HFFc6 (cell line): Measurements from ENCODE around the gene UQCC5. TPM values are rescaled to one million over a fixed set of nuclear protein-coding genes. Genes with fewer than 3 reads are reported as not detected.

Experiments used
- DNase-seq: peaks from one replicate; pipeline ENCODE4 v3.0.0-alpha.2; 2018
- H3K27ac Mint-ChIP-seq: 2 replicates; pipeline ENCODE4 v1.8.0; 2020; ENCODE audit warnings: mild to moderate bottlenecking, mixed read lengths
- H3K27me3 Mint-ChIP-seq: 2 replicates; pipeline ENCODE4 v1.8.0; 2021; ENCODE audit warnings: mild to moderate bottlenecking, moderate library complexity, mixed read lengths; ENCODE audit not compliant: insufficient read depth
- H3K36me3 Mint-ChIP-seq: 2 replicates; pipeline ENCODE4 v1.8.0; 2021; ENCODE audit warnings: low read depth, mixed read lengths
- H3K4me1 Mint-ChIP-seq: 2 replicates; pipeline ENCODE4 v1.8.0; 2020; ENCODE audit warnings: low read depth, mixed read lengths
- H3K4me3 Mint-ChIP-seq: 2 replicates; pipeline ENCODE4 v1.8.0; 2020; ENCODE audit warnings: mild to moderate bottlenecking, moderate library complexity, mixed read lengths
- H3K9me3 Mint-ChIP-seq: 2 replicates; pipeline ENCODE4 v1.8.0; 2020; ENCODE audit warnings: mild to moderate bottlenecking, mixed read lengths
- long read RNA-seq: library from polyadenylated mRNA; unstranded; transcript quantifications from one replicate; pipeline ENCODE4 v2.0.0, GENCODE V29; 2019
- total RNA-seq, 6 experiments: library from RNA; stranded (reverse); fragmentation: NEBNext Ultra II Directional; extraction: Animal tissue kit (Norgen Biotek cat#: 25700); gene quantifications; 2 replicates in 1 of 6; 3 replicates in 5 of 6; pipeline ENCODE4 v1.2.3, GENCODE V29; 2021
- TF ChIP-seq, protein P1 (sequence below): fragments of 200-600 bp; sonication (generic); IDR thresholded peaks from 2 replicates; pipeline ENCODE4 v1.5.0; 2021; ENCODE audit warnings: antibody characterized with exemption, mild to moderate bottlenecking

UQCC5 gene, protein sequence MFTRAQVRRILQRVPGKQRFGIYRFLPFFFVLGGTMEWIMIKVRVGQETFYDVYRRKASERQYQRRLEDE
- 10 to 100 TPM; 22.2 to 38.4 (median 28.3) TPM for total RNA-seq
- long read RNA-seq, transcript SMIM4-203 (2 exons, 1,770 nt) = major isoform, 21 of 30 reads
- long read RNA-seq, partial matches to known transcripts = 0 of 30 reads
- long read RNA-seq, other reads (novel, unspliced or antisense) = 5 of 30 reads

DNA sequence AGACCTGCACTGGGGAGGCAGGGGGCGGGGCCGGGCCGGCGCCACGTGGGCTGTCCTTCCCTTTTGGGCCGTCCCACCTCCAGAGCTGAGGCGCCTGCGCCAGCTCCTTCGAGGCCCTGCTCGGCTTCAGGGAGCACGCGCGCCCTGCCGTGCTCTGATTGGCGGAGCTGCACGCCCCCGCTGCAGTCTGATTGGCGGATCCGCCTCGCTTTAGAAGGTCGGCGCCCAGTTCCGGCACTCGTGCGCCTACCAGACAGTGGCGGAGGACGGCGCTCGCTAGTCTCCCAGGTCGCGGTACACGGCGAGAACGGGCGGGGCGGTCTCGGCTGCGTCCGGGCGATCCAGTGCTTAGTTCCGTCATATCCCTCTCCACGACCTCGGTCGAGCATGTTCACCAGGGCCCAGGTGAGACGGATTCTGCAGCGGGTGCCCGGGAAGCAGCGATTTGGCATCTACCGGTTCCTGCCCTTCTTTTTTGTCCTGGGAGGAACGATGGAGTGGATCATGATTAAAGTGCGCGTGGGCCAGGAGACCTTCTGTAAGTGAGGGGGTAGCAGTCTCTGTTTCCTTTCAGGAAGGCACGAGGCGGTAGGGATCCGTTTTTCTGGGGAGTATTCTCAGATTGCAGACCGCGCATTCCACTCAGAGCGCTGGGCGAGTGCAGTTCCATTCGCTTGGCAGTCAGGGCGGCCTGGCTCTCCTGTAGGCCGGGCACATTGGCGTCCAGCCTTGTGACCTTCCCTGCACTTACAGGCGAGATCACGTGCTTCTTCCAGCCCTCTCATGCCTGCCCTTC lies at the start of gene UQCC5:
UQCC5 (plus strand) TSS at position 237 of the 796 bp plus-strand sequence; CDS start at position 388, 151 bp downstream.
- peaks cover 32% of the 10 kb centered on the region for H3K36me3 Mint-ChIP-seq
- peak within 1 kb of the TSS; percentile 99 for H3K27ac Mint-ChIP-seq
- peak; percentile 98 for DNase-seq
- no peaks in the 10 kb centered on the region for H3K9me3 Mint-ChIP-seq
- H3K4me1 Mint-ChIP-seq = peaks cover 62% of the 10 kb centered on the region
- peaks cover 7% of the 10 kb centered on the region for H3K27me3 Mint-ChIP-seq
- TF ChIP-seq, protein P1, sequence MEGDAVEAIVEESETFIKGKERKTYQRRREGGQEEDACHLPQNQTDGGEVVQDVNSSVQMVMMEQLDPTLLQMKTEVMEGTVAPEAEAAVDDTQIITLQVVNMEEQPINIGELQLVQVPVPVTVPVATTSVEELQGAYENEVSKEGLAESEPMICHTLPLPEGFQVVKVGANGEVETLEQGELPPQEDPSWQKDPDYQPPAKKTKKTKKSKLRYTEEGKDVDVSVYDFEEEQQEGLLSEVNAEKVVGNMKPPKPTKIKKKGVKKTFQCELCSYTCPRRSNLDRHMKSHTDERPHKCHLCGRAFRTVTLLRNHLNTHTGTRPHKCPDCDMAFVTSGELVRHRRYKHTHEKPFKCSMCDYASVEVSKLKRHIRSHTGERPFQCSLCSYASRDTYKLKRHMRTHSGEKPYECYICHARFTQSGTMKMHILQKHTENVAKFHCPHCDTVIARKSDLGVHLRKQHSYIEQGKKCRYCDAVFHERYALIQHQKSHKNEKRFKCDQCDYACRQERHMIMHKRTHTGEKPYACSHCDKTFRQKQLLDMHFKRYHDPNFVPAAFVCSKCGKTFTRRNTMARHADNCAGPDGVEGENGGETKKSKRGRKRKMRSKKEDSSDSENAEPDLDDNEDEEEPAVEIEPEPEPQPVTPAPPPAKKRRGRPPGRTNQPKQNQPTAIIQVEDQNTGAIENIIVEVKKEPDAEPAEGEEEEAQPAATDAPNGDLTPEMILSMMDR = no peak; the same call in 1 of the 2 replicates
- peak within 1 kb of the TSS; percentile 100 for H3K4me3 Mint-ChIP-seq

DNA sequence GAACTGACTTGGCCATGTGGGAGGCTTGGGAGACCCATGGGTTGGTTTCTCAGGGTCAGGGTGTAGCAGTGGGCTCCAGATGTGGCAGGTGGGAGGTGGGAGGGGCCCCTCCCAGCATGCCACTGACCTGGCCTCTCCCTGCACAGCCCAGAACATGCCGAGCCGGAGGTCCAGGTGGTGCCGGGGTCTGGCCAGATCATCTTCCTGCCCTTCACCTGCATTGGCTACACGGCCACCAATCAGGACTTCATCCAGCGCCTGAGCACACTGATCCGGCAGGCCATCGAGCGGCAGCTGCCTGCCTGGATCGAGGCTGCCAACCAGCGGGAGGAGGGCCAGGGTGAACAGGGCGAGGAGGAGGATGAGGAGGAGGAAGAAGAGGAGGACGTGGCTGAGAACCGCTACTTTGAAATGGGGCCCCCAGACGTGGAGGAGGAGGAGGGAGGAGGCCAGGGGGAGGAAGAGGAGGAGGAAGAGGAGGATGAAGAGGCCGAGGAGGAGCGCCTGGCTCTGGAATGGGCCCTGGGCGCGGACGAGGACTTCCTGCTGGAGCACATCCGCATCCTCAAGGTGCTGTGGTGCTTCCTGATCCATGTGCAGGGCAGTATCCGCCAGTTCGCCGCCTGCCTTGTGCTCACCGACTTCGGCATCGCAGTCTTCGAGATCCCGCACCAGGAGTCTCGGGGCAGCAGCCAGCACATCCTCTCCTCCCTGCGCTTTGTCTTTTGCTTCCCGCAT lies 49.2 kb upstream of the UQCC5 start:
- Mint-ChIP-seq H3K4me1 (peaks cover 41% of the 10 kb centered on the region), H3K9me3 (no peaks in the 10 kb centered on the region), H3K27me3 (peaks cover 2% of the 10 kb centered on the region), H3K4me3 (no peak overlapping the region), H3K27ac (no peak overlapping the region), H3K36me3 (peaks cover 10% of the 10 kb centered on the region; the same call in 1 of the 2 replicates)
- no peak for DNase-seq
- TF ChIP-seq, protein P1 = no peak

DNA sequence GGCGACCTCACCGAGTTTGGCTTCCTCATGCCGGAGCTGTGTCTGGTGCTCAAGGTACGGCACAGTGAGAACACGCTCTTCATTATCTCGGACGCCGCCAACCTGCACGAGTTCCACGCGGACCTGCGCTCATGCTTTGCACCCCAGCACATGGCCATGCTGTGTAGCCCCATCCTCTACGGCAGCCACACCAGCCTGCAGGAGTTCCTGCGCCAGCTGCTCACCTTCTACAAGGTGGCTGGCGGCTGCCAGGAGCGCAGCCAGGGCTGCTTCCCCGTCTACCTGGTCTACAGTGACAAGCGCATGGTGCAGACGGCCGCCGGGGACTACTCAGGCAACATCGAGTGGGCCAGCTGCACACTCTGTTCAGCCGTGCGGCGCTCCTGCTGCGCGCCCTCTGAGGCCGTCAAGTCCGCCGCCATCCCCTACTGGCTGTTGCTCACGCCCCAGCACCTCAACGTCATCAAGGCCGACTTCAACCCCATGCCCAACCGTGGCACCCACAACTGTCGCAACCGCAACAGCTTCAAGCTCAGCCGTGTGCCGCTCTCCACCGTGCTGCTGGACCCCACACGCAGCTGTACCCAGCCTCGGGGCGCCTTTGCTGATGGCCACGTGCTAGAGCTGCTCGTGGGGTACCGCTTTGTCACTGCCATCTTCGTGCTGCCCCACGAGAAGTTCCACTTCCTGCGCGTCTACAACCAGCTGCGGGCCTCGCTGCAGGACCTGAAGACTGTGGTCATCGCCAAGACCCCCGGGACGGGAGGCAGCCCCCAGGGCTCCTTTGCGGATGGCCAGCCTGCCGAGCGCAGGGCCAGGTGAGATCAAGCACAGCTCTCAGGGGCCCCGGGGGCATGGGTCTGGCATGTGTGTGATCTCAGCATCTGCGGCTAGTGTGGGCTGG lies 48.4 kb upstream of the UQCC5 start:
- DNase-seq = no peak

DNA sequence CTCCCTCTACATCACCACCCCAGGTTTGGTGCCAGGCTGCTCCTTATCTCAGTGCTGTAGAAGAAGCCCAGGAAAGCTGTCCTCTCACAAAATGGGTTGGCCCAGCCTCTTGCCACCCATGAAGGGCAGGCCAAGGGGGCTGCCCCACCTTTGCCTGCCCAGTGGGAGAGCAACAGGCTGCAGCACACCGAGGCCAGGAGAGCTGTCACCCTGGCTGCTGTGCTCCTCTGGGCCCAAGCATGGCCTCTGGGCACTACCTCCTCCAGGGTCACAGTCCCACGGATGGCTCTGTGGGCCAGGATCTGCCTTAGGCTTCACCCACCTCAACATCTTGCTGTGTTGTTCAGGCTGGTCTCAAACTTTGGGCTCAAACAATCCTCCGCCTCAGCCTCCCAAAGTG lies 47.7 kb upstream of the UQCC5 start:
- peaks cover 2% of the 10 kb centered on the region; the same call in 1 of the 2 replicates for H3K27me3 Mint-ChIP-seq
- peaks cover 26% of the 10 kb centered on the region for H3K4me1 Mint-ChIP-seq
- no peak overlapping the region for H3K4me3 Mint-ChIP-seq
- no peak for DNase-seq
- no peak overlapping the region for H3K27ac Mint-ChIP-seq
- peaks cover 12% of the 10 kb centered on the region for H3K36me3 Mint-ChIP-seq
- TF ChIP-seq, protein P1 = no peak
- no peaks in the 10 kb centered on the region for H3K9me3 Mint-ChIP-seq

More for the DNA sequence above, 48.4 kb upstream of the UQCC5 start:
- no peak overlapping the region for H3K27ac Mint-ChIP-seq
- H3K4me3 Mint-ChIP-seq = no peak overlapping the region
- peaks cover 2% of the 10 kb centered on the region; the same call in 1 of the 2 replicates for H3K27me3 Mint-ChIP-seq
- H3K36me3 Mint-ChIP-seq = peaks cover 12% of the 10 kb centered on the region
- TF ChIP-seq, protein P1 = no peak
- no peaks in the 10 kb centered on the region for H3K9me3 Mint-ChIP-seq
- H3K4me1 Mint-ChIP-seq = peaks cover 34% of the 10 kb centered on the region
